IPS-15b (cell line): ENCODE results near the gene FBH1.
"Not testable (repeated sequence)": the region's sequence is repeated elsewhere in the genome, so short reads cannot be mapped to it uniquely, and the experiment has no call there.

Source experiments
- H3K27me3 ChIP-seq: one replicate; pipeline ENCODE4 v1.6.1; 2013; ENCODE audit warnings: low read length; ENCODE audit not compliant: control insufficient read depth, insufficient read depth
- H3K36me3 ChIP-seq: one replicate; pipeline ENCODE4 v1.6.1; 2013; ENCODE audit warnings: low read length; ENCODE audit not compliant: control insufficient read depth, insufficient read depth
- H3K4me1 ChIP-seq: one replicate; pipeline ENCODE4 v1.6.1; 2013; ENCODE audit warnings: mild to moderate bottlenecking, low read length; ENCODE audit not compliant: control insufficient read depth, insufficient read depth
- H3K4me3 ChIP-seq: one replicate; pipeline ENCODE4 v1.5.1; 2013; ENCODE audit warnings: low read depth, low read length
- H3K9ac ChIP-seq: one replicate; pipeline ENCODE4 v1.6.1; 2013; ENCODE audit warnings: low read depth, mild to moderate bottlenecking, low read length
- H3K9me3 ChIP-seq: one replicate; pipeline ENCODE4 v1.6.1; 2013; ENCODE audit warnings: mild to moderate bottlenecking, low read length; ENCODE audit not compliant: control insufficient read depth, insufficient read depth

The FBH1 gene

DNA sequence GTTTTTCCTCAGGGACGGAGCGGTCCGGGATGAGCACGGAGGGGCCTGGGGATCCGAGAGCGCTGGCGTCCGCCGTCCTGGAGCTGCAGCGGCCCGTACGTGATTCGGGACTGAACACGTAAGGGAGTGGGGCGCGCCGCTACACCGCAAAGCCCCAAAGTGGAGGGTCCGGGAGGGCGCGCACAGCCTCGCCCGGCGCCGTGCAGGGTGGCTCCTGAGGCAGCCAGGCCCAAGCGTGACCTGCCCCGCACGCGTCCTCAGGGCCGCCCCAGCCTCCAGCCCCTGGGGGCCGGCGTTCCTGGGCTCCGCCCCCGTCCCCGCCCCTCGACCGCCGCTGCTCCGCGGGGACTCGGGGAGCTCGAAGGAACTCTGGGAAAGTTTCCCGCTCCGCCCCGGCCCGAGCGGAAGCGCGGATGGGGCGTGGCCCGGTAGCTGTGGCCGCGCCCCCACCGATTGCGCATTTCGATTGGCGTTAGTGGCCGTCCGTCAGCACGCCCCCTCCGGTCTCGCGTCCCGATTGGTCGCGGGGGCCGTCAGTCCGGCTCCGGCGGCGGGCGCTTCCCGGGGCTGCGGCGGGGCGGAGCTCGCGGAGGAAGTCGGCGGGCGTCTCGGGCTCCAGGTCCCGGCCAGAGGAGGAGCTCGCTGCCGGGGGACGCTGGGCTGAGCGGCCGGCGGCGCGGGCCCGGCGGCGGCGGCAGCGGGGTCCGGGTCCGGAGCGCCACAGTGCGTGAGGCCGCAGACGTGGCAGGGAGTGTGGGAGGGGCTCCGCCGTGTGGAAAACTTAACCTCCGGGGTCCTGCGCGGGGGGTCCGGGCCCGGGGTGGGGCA is at the start of gene FBH1, which contains the start of gene ANKRD16:
FBH1 (plus strand) TSS at position 620 of the 828 bp plus-strand sequence; CDS start at position 723, 103 bp downstream.
ANKRD16 (minus strand) TSS at position 270 of the 828 bp plus-strand sequence. CDS start 539 bp downstream, outside the sequence.
- Histone ChIP-seq H3K4me1 (peaks cover 6% of the 10 kb centered on the region), H3K36me3 (peaks cover 7% of the 10 kb centered on the region), H3K4me3 (peak within 1 kb of the TSS; percentile 88), H3K9me3 (no peaks in the 10 kb centered on the region), H3K27me3 (no peaks in the 10 kb centered on the region), H3K9ac (peak within 1 kb of the TSS; percentile 80)

DNA sequence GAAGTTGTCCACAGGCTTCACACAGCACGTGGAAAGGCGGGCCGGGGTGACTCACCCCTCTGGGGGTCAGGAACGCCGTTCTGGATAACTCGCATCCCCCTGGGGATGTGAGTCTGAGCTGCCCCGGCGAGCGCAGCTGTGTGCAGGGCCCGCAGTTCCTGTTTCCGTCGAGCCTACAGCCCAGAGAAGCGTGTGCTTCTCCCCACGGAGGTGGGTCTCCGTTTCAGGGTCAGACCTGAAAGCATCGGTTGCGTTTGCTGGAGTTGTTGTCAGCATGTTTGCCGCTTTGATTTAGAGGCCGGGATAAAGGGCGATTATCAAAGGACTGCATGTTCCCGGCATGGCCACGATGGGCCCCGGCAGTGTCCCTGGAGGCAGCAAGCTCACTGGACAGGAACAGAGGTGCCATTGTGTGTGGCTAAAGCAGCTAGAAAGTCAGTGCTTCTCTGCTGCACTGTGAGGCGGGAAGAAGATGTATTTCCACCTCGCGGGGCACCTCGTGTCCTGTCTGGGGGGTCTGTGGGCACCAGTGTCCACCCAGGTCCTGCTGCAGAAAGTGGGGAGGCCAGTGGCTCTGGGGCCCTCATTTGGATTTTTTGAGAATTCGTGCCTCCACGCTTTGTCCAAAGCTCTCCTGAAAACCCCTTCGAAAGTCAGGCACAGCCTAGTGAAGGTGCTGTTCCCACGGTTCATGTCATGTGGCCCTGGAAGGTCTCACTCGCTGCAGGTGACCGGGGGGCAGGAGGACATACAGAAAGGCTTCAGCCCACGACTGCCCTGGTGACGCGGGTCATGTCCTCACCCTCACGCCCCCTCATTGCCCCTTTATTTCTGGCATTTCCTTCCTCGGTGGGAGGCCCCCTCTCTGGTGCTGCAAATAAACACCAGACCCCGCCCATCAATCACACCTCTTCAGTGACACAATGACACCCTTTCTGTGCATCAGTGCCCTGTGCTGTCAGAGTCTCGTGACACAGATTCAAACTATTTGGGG is 49.4 kb upstream of the FBH1 start:
- H3K27me3 ChIP-seq: no peaks in the 10 kb centered on the region
- H3K9me3 ChIP-seq: no peaks in the 10 kb centered on the region
- no peak overlapping the region for H3K4me3 ChIP-seq
- H3K9ac ChIP-seq: no peak overlapping the region
- H3K36me3 ChIP-seq: no peaks in the 10 kb centered on the region
- H3K4me1 ChIP-seq: peaks cover 3% of the 10 kb centered on the region

DNA sequence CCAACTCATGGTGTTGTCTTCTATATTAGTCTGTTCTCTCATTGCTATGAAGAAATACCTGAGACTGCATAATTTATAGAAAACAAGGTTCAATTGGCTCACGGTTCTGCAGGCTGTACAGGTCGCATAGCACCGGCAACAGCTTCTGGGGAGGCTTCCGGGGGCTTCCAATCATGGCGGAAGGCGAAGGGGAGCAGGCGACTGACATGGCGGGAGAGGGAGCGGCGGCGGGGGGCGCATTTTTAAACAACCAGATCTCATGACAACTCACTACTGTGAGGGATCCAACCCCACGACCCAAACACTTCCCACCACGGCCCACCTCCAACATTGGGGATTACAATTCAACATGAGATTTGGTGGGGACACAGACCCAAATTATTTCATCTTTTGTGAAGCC is 48.1 kb upstream of the FBH1 start:
- peaks cover 3% of the 10 kb centered on the region for H3K4me1 ChIP-seq
- no peak overlapping the region for H3K4me3 ChIP-seq
- no peaks in the 10 kb centered on the region for H3K36me3 ChIP-seq

DNA sequence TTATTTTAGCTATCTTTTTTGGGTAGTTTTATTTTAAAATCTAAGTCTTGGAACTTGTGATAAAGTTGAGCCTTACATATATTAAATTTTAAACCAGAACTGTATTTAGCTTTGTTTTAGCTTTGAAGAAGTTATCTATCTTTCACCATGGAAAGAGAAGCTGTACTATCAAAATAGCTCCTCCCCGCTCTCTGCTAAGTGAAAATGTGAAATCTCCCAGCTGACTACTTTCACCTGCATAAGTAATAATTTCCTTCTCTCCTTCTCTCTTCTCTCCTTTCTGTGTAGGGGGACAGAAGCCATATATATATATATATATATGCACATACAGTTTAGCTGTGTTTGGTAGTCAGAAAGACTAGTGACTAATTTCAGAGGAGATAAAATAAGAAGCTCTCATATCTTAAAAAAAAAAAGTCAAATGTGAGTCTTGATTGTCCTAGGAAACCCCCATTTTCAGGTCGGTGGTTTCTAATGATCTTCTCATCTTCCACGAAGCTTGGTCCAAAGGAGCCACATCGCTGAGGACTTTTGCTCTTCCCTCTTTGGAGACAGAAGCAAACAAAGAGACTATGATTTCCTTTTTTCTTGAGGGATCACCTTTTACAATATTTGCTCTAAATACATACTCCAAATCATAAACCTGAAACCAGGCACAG is 46.2 kb upstream of the FBH1 start:
- Histone ChIP-seq H3K9ac (no peak overlapping the region), H3K27me3 (no peaks in the 10 kb centered on the region), H3K9me3 (no peaks in the 10 kb centered on the region), H3K36me3 (no peaks in the 10 kb centered on the region), H3K4me1 (peaks cover 3% of the 10 kb centered on the region), H3K4me3 (no peak overlapping the region)

More for the DNA sequence above, 48.1 kb upstream of the FBH1 start:
- Histone ChIP-seq H3K9ac (no peak overlapping the region), H3K27me3 (no peaks in the 10 kb centered on the region), H3K9me3 (no peaks in the 10 kb centered on the region)

DNA sequence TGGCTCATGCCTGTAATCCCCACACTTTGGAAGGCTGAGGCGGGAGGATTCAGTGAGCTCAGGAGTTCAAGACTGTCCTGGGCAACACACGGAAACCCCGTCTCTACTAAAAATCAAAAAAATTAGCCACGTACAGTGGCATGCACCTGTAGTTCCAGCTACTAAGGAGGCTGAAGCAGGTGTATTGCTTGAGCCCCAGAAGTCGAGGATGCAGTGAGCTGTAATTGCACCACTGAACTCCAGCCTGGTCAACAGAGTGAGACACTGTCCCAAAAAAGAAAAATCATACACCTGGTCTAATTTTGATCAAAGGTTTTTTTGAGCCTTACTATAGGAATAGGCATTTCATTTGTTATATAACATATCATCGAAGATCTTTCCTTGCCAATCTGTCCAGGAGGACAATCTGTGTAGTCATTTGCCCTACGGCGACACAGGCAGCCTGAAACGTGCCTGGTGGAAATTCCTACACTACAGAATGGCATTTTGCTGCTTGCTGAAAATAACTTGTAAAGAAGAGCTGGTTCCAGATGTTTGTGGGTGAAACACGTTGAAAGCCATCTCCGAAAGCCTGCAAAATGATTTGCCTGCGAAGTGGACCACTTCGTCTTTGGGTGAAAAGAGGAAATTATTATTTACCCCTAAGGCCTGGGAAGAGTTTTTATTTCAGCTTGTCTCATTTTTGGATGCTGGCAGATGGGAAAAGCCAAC is 45.5 kb upstream of the FBH1 start:
- Histone ChIP-seq H3K4me3 (no peak overlapping the region), H3K36me3 (no peaks in the 10 kb centered on the region), H3K9me3 (no peaks in the 10 kb centered on the region), H3K4me1 (peaks cover 3% of the 10 kb centered on the region), H3K27me3 (no peaks in the 10 kb centered on the region), H3K9ac (no peak overlapping the region)

DNA sequence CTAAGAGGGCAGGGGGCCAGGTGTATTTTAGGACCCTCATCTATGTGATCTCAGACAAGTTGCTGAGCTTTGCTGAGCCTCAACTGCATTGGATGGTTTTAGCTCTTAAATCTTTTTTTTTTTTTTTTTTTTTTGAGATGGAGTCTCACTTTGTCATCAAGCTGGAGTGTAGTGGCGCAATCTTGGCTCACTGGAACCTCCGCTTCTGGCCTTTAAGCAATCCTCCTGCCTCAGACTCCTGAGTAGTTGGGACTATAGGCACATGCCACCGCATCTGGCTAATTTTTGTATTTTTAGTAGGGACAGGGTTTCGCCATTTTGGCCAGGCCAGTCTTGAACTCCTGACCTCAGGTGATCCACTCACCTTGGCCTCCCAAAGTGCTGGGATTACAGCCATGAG is 43.4 kb upstream of the FBH1 start:
- not testable (repeated sequence) for H3K4me1 ChIP-seq, H3K27me3 ChIP-seq, H3K9me3 ChIP-seq, H3K4me3 ChIP-seq, H3K36me3 ChIP-seq, H3K9ac ChIP-seq

DNA sequence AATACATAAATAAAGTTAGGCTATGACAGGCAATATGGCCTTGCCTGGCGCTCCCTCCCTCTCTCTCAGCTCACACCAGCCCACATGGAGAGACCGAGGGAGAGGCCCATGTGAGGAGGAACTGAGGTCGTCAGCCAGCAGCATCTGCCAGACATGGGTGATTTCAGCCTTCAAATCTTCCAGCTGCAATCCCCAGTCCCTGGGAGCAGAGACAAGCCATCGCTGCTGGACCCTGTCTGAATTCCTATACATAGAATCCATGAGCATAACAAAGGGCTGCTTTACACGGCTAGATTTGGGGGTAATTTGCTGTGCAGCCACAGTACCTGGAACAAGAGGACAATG is 35.9 kb upstream of the FBH1 start:
- Histone ChIP-seq H3K9ac (no peak overlapping the region), H3K27me3 (no peaks in the 10 kb centered on the region), H3K36me3 (no peaks in the 10 kb centered on the region), H3K4me1 (no peaks in the 10 kb centered on the region), H3K4me3 (no peak overlapping the region), H3K9me3 (no peaks in the 10 kb centered on the region)

DNA sequence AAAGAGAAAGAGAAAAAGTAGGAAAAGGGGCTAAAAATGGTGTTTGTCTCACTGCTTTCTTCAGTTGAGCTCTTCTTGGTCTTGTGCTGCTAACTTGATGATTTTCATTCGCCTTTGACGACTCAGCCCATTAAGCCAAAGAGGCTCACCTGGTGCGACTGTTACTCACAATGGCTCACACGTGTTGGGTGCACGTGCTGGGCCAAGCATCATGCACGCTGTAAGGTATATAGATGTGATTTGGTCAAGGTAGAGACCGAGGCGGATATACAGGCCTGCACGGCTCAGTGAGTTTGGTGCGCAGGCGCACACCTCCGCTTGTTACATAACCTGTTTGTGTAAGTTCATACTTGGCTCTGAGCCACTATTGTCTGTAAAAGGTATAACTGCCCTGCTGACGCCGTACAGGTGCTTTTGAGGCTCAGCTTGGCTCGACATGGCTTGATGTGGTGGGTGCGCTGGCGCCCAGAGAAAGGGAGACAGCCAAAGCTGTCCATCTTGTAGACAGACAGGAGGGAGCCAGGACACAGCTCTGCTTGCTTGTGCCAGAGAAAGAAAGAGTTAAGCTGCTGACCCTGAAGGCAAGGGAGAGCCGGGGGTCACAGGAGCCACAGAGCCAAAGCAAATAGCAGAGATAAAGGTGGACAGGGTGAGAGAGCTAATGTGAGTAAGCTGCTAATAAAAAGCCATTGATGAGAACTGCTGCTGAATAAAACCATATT is 33.9 kb upstream of the FBH1 start:
- no peak overlapping the region for H3K9ac ChIP-seq
- H3K36me3 ChIP-seq: no peaks in the 10 kb centered on the region
- H3K4me3 ChIP-seq: no peak overlapping the region
- no peaks in the 10 kb centered on the region for H3K4me1 ChIP-seq
- H3K27me3 ChIP-seq: no peaks in the 10 kb centered on the region
- H3K9me3 ChIP-seq: no peaks in the 10 kb centered on the region

DNA sequence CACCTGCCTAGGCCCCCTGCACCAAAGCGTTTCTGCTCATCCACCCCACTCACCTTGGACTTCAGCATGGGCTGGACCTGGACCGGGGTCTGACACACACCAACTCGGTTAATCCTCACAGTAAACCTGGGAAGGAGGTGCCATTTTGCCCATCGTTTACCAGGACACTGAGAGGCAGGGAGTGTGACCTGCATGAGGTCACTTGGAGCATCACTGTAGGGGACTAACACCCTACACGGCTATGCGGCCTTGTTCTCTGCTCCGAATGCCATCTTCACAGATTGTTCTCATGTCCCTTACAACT is 33.4 kb upstream of the FBH1 start:
- H3K9ac ChIP-seq: no peak overlapping the region
- no peaks in the 10 kb centered on the region for H3K36me3 ChIP-seq
- no peaks in the 10 kb centered on the region for H3K9me3 ChIP-seq
- H3K27me3 ChIP-seq: no peaks in the 10 kb centered on the region
- H3K4me1 ChIP-seq: no peaks in the 10 kb centered on the region
- no peak overlapping the region for H3K4me3 ChIP-seq

DNA sequence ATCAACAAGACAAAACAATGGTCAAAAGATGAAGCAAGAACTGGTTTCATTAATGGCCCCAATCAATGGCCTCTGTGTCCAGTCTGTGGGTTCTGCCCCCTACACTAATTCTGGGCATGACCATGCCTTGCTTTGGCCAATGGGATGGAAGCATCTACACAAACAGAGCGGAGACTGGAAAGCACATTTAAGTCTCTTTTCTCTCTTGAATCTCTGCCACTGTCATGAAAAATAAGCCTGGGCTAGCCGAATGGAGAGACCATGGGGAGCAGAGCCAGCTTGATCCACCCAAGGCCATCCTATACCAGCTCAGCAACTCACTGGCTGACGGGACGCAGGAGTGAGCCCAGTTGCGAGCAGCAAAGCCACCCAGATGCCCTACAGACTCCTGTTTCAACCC is 31.2 kb upstream of the FBH1 start:
- Histone ChIP-seq H3K27me3 (no peaks in the 10 kb centered on the region), H3K9ac (no peak overlapping the region), H3K4me3 (no peak overlapping the region), H3K9me3 (no peaks in the 10 kb centered on the region), H3K36me3 (no peaks in the 10 kb centered on the region), H3K4me1 (no peaks in the 10 kb centered on the region)

DNA sequence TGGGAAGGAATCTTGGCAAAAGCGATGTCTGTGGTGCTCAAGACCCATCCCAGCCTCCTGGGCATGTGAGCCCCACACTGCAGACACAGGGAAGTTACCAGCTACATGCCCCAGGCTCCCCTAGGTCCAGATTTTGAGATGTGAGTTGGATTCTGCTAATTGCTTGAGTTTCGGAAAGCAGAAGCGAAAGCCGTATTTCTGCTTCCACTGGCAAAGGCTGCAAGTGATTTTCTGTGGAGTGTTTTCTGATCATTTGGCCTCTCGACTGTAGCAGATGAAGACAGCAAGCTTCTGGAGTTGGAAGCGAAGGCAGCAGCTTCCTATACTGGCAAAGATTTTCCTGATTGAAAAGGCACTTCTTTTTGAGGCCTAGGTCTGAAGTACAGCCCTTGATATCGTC is 30.0 kb upstream of the FBH1 start:
- Histone ChIP-seq H3K36me3 (no peaks in the 10 kb centered on the region), H3K27me3 (no peaks in the 10 kb centered on the region), H3K9me3 (no peaks in the 10 kb centered on the region), H3K4me1 (no peaks in the 10 kb centered on the region), H3K4me3 (no peak overlapping the region), H3K9ac (no peak overlapping the region)
